ENCODE data around the gene RPL12. TPM values are rescaled to one million over a fixed set of nuclear protein-coding genes. Genes with fewer than 3 reads are reported as not detected.
A peak's percentile ranks its signal among the peaks of the same experiment; 100 is the strongest.

Gene RPL12
- total and polyA plus RNA-seq, 2 donors (not counting 1 experiment from before 2014, with no cell fraction given), result 1,334 to 3,459 TPM

DNA sequence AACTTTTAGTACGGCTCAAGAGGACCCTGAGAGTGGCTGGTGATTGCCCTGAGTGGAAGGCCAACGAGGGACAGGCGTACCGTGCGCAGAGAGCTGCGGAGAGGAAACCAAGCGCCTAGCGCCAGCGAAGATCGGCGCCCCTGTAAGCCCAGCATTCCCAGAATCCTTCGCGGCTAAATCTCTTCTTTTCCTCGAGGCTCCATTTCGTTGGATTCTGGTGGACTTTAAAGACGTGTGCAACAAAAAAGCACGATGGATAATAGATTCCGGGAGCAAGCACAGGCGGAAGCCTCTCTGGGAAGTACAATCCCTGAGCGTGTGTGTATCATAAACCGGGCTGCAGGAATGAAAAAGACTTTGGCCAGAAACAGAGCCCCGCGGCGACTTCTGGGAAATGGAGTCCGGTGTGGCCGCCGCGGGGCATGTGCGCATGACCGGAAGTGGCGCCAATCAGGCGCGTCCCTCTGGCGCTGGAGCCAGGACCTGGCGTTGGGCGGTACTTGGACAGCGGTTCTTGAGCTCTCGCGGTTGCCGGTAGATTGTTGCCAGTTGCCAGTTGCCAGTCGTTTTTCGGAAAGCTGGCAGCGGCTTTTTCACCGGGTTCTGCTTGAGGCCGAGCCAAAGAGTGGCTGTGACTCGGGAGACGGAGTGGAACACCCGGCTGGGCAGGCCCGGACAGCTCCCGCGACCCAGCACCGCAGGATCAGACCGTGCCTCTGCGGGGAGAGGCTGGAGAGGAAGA lies 27.1 kb downstream of the RPL12 start, which contains the start of gene ZNF79:
ZNF79 (plus strand) TSS at position 449 of the 742 bp plus-strand sequence. CDS start 406 bp downstream, outside the sequence.
- Histone ChIP-seq H3K36me3 (replicated peaks in 1 of 2; ENCODE audit: control extremely low read depth in 1 of 2, control insufficient read depth in 1 of 2, extremely low read depth in 1 of 2, insufficient read depth in 2 of 2, low read length in 1 of 2) (peaks cover 0 to 8% of the 10 kb centered on the region in 2 experiments), H4K20me1 (ENCODE audit: control insufficient read depth, insufficient read depth, low read length, poor library complexity, severe bottlenecking) (peaks cover 9% of the 10 kb centered on the region), H3K27ac (ENCODE audit: low read length in 2 of 2) (peak within 1 kb of the TSS; percentile 56 to 79), H3K4me2 (replicated peaks; ENCODE audit: low read depth, low read length, poor library complexity, severe bottlenecking) (peak within 1 kb of the TSS; percentile 87), H3K79me2 (ENCODE audit: control insufficient read depth, insufficient read depth, low read length) (peaks cover 65% of the 10 kb centered on the region), H3K4me1 (ENCODE audit: control insufficient read depth in 2 of 2, insufficient read depth in 2 of 2, low read length in 2 of 2) (peaks cover 19 to 25% of the 10 kb centered on the region in 2 donors), H3K9ac (ENCODE audit: low read length) (peak within 1 kb of the TSS; percentile 87), H3K9me3 (ENCODE audit: control extremely low read depth in 1 of 3, control insufficient read depth in 2 of 3, insufficient read depth in 1 of 3, low read length in 2 of 3) (no peaks in the 10 kb centered on the region), H3K4me3 (ENCODE audit: control extremely low read depth in 1 of 5, extremely low read depth in 1 of 5, insufficient read depth in 1 of 5, low read depth in 2 of 5, low read length in 4 of 5) (peak within 1 kb of the TSS; percentile 73 to 97 (median 86)), H2AFZ (ENCODE audit: insufficient read depth, low read depth, low read length, poor library complexity, severe bottlenecking) (peak within 1 kb of the TSS; percentile 92), H3K27me3 (replicated peaks in 1 of 4; ENCODE audit: control extremely low read depth in 1 of 4, control insufficient read depth in 3 of 4, insufficient read depth in 4 of 4, low read length in 3 of 4) (no peaks in the 10 kb centered on the region)
- H3K4me3 Mint-ChIP-seq, result peak within 1 kb of the TSS; percentile 99
- H3K27me3 Mint-ChIP-seq, result no peaks in the 10 kb centered on the region
- DNase-seq (peak; percentile 93), ATAC-seq (ENCODE audit: low read depth) (peak; percentile 94)
- H3K9me3 Mint-ChIP-seq (ENCODE audit: insufficient read depth), result no peaks in the 10 kb centered on the region
- ChIA-PET POLR2A (interaction anchor here (0.6 to 1.8 kb wide), 5 partner anchors 27 to 643 kb away, joined by 3 to 8 read pairs (median 4); partner anchors contain the start of genes LRSAM1, RPL12 and SLC2A8), CTCF (interaction anchor here (1.0 to 1.8 kb wide), 4 partner anchors 20 to 27 kb away, joined by 3 to 5 read pairs (median 4); partner anchors contain the start of genes LRSAM1, RPL12 and SLC2A8)
- intact Hi-C loops (cut with micrococcal nuclease), result loop anchor here (1.0 kb wide), 5 partner anchors 27 to 257 kb away; partner anchors contain the start of genes LRSAM1, RPL12 and SLC2A8
- H3K27ac Mint-ChIP-seq, result peak within 1 kb of the TSS; percentile 95
- peaks cover 36% of the 10 kb centered on the region for H3K4me1 Mint-ChIP-seq
- under 1% methylated on average over 54 of the region's 54 CpGs for WGBS (ENCODE audit: insufficient coverage)
- TF ChIP-seq, protein P1, sequence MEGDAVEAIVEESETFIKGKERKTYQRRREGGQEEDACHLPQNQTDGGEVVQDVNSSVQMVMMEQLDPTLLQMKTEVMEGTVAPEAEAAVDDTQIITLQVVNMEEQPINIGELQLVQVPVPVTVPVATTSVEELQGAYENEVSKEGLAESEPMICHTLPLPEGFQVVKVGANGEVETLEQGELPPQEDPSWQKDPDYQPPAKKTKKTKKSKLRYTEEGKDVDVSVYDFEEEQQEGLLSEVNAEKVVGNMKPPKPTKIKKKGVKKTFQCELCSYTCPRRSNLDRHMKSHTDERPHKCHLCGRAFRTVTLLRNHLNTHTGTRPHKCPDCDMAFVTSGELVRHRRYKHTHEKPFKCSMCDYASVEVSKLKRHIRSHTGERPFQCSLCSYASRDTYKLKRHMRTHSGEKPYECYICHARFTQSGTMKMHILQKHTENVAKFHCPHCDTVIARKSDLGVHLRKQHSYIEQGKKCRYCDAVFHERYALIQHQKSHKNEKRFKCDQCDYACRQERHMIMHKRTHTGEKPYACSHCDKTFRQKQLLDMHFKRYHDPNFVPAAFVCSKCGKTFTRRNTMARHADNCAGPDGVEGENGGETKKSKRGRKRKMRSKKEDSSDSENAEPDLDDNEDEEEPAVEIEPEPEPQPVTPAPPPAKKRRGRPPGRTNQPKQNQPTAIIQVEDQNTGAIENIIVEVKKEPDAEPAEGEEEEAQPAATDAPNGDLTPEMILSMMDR (IDR thresholded peaks at IDR 0.05), result peak; percentile 9
- no peak for TF ChIP-seq EZH2 (IDR thresholded peaks at IDR 0.05; ENCODE audit: borderline replicate concordance, insufficient read depth, low read depth, low read length, poor library complexity, severe bottlenecking)
